Measurements from ENCODE around the gene MATN1. TPM values are rescaled to one million over a fixed set of nuclear protein-coding genes. Genes with fewer than 3 reads are reported as not detected.

The MATN1 gene
- total and polyA plus RNA-seq, 2 experiments from 2014 or later, result 0.47 to 3.7 TPM

DNA sequence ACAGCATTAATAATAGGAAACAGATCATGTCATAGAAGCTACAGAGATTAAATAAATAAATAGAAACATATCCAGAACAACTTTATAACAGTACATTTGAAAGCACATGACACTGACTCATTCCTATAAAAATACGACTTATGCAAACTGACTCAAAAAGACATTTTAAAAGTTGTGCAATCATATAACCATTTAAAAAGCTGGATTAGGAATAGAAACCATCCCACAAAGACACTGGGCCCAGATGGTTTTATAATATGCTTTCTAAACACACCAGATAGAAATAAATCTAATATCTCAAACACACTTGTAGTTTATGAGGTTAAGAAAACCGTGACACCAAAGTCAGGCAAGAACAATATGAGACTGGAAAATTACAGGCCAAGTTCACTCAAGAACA, 47.6 kb downstream of the MATN1 start:
- WGBS (ENCODE audit: low lambda C conversion rate, missing lambda C conversion rate), result 62% methylated on average over 2 of the region's 2 CpGs
- Histone ChIP-seq H3K27ac (no peak overlapping the region), H2AFZ (no peak overlapping the region)

DNA sequence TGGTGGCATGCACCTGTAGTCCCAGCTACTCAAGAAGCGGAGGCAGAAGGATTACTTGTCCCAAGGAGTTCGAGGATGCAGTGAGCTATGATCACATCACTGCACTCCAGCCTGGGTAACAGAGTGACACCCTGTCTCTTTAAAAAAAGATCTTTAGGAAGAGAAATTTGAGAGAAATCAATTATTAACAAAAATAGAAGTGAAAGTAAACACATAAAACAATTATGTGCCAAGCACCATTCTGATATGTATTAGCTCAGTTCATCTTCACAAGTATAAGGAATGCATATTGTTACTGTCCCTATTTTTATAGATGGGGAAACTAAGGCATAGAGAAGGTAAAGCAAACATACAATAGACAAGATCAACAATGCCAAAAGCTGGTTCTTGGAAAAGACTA, 48.1 kb downstream of the MATN1 start:
- 97% methylated on average over 2 of the region's 2 CpGs for WGBS (ENCODE audit: low lambda C conversion rate, missing lambda C conversion rate)
- no peaks in the 10 kb centered on the region for H3K79me2 ChIP-seq
- H3K9me2 ChIP-seq (replicated peaks; ENCODE audit: insufficient read depth), result no peaks in the 10 kb centered on the region
- no peak overlapping the region for H3K4me2 ChIP-seq
- H2AFZ ChIP-seq, result no peak overlapping the region
- no peak for TF ChIP-seq EZH2phosphoT487 (IDR thresholded peaks at IDR 0.05; ENCODE audit: low read depth, severe bottlenecking, unreplicated experiment)
- TF ChIP-seq, protein P1, sequence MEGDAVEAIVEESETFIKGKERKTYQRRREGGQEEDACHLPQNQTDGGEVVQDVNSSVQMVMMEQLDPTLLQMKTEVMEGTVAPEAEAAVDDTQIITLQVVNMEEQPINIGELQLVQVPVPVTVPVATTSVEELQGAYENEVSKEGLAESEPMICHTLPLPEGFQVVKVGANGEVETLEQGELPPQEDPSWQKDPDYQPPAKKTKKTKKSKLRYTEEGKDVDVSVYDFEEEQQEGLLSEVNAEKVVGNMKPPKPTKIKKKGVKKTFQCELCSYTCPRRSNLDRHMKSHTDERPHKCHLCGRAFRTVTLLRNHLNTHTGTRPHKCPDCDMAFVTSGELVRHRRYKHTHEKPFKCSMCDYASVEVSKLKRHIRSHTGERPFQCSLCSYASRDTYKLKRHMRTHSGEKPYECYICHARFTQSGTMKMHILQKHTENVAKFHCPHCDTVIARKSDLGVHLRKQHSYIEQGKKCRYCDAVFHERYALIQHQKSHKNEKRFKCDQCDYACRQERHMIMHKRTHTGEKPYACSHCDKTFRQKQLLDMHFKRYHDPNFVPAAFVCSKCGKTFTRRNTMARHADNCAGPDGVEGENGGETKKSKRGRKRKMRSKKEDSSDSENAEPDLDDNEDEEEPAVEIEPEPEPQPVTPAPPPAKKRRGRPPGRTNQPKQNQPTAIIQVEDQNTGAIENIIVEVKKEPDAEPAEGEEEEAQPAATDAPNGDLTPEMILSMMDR (IDR thresholded peaks at IDR 0.05; ENCODE audit: poor library complexity), result no peak
- no peak for TF ChIP-seq EZH2 (IDR thresholded peaks at IDR 0.05; ENCODE audit: borderline replicate concordance)
- peaks cover 5% of the 10 kb centered on the region for H3K9me3 ChIP-seq (ENCODE audit: low read depth)
- no peaks in the 10 kb centered on the region for H3K27me3 ChIP-seq
- H3K36me3 ChIP-seq (replicated peaks; ENCODE audit: insufficient read depth, low read depth), result no peaks in the 10 kb centered on the region
- DNase-seq (ENCODE audit: low spot score), result no peak
- H3K4me1 ChIP-seq (ENCODE audit: insufficient read depth), result no peaks in the 10 kb centered on the region
- no peak overlapping the region for H3K4me3 ChIP-seq
- no peaks in the 10 kb centered on the region for H4K20me1 ChIP-seq (ENCODE audit: insufficient read depth, poor library complexity, severe bottlenecking)
- H3K27ac ChIP-seq, result peak overlapping the region; percentile 49

More for the DNA sequence above, 47.6 kb downstream of the MATN1 start:
- no peak for DNase-seq (ENCODE audit: low spot score)
- TF ChIP-seq, protein P1 (IDR thresholded peaks at IDR 0.05; ENCODE audit: poor library complexity), result no peak
- TF ChIP-seq EZH2phosphoT487 (IDR thresholded peaks at IDR 0.05; ENCODE audit: low read depth, severe bottlenecking, unreplicated experiment) (no peak), EZH2 (IDR thresholded peaks at IDR 0.05; ENCODE audit: borderline replicate concordance) (no peak)
- Histone ChIP-seq H3K4me3 (no peak overlapping the region), H3K9me2 (replicated peaks; ENCODE audit: insufficient read depth) (no peaks in the 10 kb centered on the region), H3K4me1 (ENCODE audit: insufficient read depth) (no peaks in the 10 kb centered on the region), H4K20me1 (ENCODE audit: insufficient read depth, poor library complexity, severe bottlenecking) (no peaks in the 10 kb centered on the region), H3K9me3 (ENCODE audit: low read depth) (peaks cover 5% of the 10 kb centered on the region), H3K4me2 (no peak overlapping the region), H3K79me2 (no peaks in the 10 kb centered on the region), H3K27me3 (no peaks in the 10 kb centered on the region), H3K36me3 (replicated peaks; ENCODE audit: insufficient read depth, low read depth) (no peaks in the 10 kb centered on the region)

DNA sequence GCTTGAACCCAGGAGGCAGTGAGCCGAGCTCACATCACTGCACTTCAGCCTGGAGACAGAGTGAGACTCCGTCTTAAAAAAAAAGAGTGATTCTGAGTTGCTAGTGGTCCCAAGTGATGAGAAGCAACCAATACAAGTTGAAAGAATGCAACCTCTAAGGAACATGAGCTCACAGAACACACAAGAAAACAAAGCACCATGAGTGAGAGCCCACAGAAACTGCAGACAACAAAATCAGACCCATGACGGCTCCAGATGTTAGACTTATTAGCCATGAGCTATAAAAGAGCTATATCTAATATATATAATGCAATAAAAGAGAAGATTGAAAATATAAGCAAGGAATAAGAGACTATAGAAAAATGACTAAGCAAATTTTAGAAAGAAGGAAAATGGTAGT, 50.0 kb downstream of the MATN1 start:
- H2AFZ ChIP-seq, result no peak overlapping the region
- no peak overlapping the region for H3K4me3 ChIP-seq
- no peaks in the 10 kb centered on the region for H3K36me3 ChIP-seq (replicated peaks; ENCODE audit: insufficient read depth, low read depth)
- no peak overlapping the region for H3K4me2 ChIP-seq
- no peak for DNase-seq (ENCODE audit: low spot score)
- no peaks in the 10 kb centered on the region for H3K27me3 ChIP-seq
- TF ChIP-seq EZH2 (IDR thresholded peaks at IDR 0.05; ENCODE audit: borderline replicate concordance) (no peak), EZH2phosphoT487 (IDR thresholded peaks at IDR 0.05; ENCODE audit: low read depth, severe bottlenecking, unreplicated experiment) (no peak)
- TF ChIP-seq, protein P1 (IDR thresholded peaks at IDR 0.05; ENCODE audit: poor library complexity), result no peak
- H3K9me2 ChIP-seq (replicated peaks; ENCODE audit: insufficient read depth), result no peaks in the 10 kb centered on the region
- H4K20me1 ChIP-seq (ENCODE audit: insufficient read depth, poor library complexity, severe bottlenecking), result no peaks in the 10 kb centered on the region
- peaks cover 5% of the 10 kb centered on the region for H3K9me3 ChIP-seq (ENCODE audit: low read depth)
- no peaks in the 10 kb centered on the region for H3K4me1 ChIP-seq (ENCODE audit: insufficient read depth)
- H3K27ac ChIP-seq, result no peak overlapping the region
- no peaks in the 10 kb centered on the region for H3K79me2 ChIP-seq
- WGBS (ENCODE audit: low lambda C conversion rate, missing lambda C conversion rate), result 90% methylated on average over 3 of the region's 3 CpGs

DNA sequence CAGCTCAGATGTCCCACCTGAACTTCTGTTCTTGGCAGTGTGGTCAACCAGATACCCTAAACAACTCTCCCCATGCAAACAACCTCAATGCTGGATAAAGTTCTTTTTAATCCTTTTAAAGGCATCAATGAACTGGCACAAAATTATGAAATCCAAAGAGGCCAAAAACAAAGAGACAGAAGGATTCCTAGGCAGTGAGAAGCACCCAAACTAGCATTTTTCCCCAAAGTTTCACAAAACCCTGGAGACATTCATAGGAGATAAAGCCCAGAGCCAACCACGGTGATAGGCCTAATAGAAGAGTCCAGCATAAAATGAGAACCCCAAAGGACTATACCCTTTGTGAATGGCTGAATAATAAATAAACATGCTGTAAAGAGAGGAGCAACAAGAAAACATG, 50.7 kb downstream of the MATN1 start:
- H3K9me3 ChIP-seq (ENCODE audit: low read depth), result peaks cover 5% of the 10 kb centered on the region
- no peaks in the 10 kb centered on the region for H3K9me2 ChIP-seq (replicated peaks; ENCODE audit: insufficient read depth)
- no peaks in the 10 kb centered on the region for H3K27me3 ChIP-seq
- no peaks in the 10 kb centered on the region for H3K79me2 ChIP-seq
- no peak overlapping the region for H3K4me2 ChIP-seq
- H4K20me1 ChIP-seq (ENCODE audit: insufficient read depth, poor library complexity, severe bottlenecking), result no peaks in the 10 kb centered on the region
- no peaks in the 10 kb centered on the region for H3K36me3 ChIP-seq (replicated peaks; ENCODE audit: insufficient read depth, low read depth)
- WGBS (ENCODE audit: low lambda C conversion rate, missing lambda C conversion rate), result 80% methylated on average over 1 of the region's 1 CpG
- no peaks in the 10 kb centered on the region for H3K4me1 ChIP-seq (ENCODE audit: insufficient read depth)
- no peak for DNase-seq (ENCODE audit: low spot score)
- TF ChIP-seq, protein P1 (IDR thresholded peaks at IDR 0.05; ENCODE audit: poor library complexity), result no peak
- TF ChIP-seq EZH2 (IDR thresholded peaks at IDR 0.05; ENCODE audit: borderline replicate concordance) (no peak), EZH2phosphoT487 (IDR thresholded peaks at IDR 0.05; ENCODE audit: low read depth, severe bottlenecking, unreplicated experiment) (no peak)
- no peak overlapping the region for H3K27ac ChIP-seq
- no peak overlapping the region for H3K4me3 ChIP-seq
- H2AFZ ChIP-seq, result no peak overlapping the region
